Measurements from ENCODE around the gene SKIL. TPM values are rescaled to one million over a fixed set of nuclear protein-coding genes. Genes with fewer than 3 reads are reported as not detected.

The SKIL gene
- total and polyA plus RNA-seq, 12 donors: 8.7 to 52.1 (median 42.0) TPM

DNA sequence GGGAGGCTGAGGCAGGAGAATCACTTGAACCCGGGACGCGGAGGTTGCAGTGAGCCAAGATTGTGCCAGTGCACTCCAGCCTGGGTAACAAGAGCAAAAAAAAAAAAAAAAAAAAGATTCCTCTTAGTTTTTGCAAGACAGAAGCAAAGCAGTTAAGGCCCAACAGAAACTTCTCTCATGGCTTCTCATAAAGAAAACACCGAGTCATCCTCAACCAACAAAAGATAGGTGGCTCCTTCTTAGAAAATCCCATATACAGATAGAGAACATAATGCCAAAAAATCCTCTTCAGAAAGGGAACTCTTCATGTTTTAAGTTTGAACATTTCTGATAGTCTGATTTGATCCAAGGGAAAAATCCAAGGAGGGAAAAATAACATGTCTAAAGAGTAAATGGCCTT lies 12.5 kb upstream of the SKIL start:
- Histone ChIP-seq H3K4me1 (replicated peaks in 1 of 2) (peaks cover 12 to 16% of the 10 kb centered on the region in 2 donors), H3K27me3 (no peaks in the 10 kb centered on the region), H3K4me3 (no peak overlapping the region), H3K27ac (peak overlapping the region in 2 of 5 donors; percentile 56 to 60), H3K9me3 (replicated peaks in 1 of 3) (no peaks in the 10 kb centered on the region), H3K36me3 (replicated peaks in 1 of 2) (no peaks in the 10 kb centered on the region)
- no peak for DNase-seq
- WGBS, 4 donors: 61 to 84% (median 74%) methylated on average over 4 of the region's 4 CpGs
- intact Hi-C loops (cut with DNase I): no loop called here
- no peak for TF ChIP-seq POLR2A (IDR thresholded peaks at IDR 0.05)
- TF ChIP-seq, protein P1, sequence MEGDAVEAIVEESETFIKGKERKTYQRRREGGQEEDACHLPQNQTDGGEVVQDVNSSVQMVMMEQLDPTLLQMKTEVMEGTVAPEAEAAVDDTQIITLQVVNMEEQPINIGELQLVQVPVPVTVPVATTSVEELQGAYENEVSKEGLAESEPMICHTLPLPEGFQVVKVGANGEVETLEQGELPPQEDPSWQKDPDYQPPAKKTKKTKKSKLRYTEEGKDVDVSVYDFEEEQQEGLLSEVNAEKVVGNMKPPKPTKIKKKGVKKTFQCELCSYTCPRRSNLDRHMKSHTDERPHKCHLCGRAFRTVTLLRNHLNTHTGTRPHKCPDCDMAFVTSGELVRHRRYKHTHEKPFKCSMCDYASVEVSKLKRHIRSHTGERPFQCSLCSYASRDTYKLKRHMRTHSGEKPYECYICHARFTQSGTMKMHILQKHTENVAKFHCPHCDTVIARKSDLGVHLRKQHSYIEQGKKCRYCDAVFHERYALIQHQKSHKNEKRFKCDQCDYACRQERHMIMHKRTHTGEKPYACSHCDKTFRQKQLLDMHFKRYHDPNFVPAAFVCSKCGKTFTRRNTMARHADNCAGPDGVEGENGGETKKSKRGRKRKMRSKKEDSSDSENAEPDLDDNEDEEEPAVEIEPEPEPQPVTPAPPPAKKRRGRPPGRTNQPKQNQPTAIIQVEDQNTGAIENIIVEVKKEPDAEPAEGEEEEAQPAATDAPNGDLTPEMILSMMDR (IDR thresholded peaks at IDR 0.05): no peak

DNA sequence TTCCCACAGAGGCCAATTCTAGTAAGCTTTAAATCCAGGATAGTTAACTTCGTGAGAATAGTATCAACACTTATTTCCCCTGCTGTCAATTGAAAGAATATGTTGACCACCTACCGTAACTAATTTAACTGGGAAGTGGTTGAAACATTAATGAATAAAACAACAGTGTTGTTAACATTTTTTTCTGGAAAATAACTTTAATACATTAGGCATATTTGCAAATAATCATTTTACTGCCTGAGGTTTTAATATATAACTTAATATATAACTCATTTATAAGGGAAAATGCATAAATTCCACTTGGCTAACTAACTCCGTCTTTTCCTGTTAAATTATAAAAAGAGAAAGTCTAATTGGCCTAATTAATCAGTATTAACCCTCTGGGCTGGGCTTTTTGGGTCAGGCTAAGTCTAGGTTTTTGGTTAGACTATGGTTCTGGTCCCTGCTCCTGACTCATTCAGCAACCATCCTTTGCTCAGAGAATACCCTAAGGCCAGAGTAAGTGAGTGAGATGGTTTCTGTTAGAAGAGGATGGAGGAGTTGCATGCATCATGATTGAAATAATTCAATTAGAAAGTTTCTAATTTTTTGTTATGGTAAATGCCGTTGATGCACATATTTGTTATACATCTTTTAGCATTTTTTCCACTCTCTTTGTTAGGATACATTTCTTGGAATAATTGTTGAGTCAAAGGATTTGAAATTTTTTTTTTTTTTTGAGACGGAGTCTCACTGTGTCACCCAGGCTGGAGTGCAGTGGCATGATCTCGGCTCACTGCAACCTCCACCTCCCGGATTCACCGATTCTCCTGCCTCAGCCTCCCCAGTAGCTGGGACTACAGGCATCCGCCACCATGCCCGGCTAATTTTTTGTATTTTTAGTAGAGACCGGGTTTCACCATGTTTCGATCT lies 10.8 kb upstream of the SKIL start:
- Histone ChIP-seq H3K4me1 (replicated peaks in 1 of 2) (peaks cover 12% of the 10 kb centered on the region in 2 donors), H3K27me3 (no peaks in the 10 kb centered on the region), H3K4me3 (no peak overlapping the region), H3K36me3 (replicated peaks in 1 of 2) (no peaks in the 10 kb centered on the region), H3K9me3 (replicated peaks in 1 of 3) (no peaks in the 10 kb centered on the region), H3K27ac (no peak overlapping the region)
- intact Hi-C loops (cut with DNase I): no loop called here
- no peak for TF ChIP-seq POLR2A (IDR thresholded peaks at IDR 0.05)
- TF ChIP-seq, protein P1 (IDR thresholded peaks at IDR 0.05): no peak
- no peak for DNase-seq
- 92 to 96% (median 95%) methylated on average over 12 of the region's 12 CpGs for WGBS, 4 donors

DNA sequence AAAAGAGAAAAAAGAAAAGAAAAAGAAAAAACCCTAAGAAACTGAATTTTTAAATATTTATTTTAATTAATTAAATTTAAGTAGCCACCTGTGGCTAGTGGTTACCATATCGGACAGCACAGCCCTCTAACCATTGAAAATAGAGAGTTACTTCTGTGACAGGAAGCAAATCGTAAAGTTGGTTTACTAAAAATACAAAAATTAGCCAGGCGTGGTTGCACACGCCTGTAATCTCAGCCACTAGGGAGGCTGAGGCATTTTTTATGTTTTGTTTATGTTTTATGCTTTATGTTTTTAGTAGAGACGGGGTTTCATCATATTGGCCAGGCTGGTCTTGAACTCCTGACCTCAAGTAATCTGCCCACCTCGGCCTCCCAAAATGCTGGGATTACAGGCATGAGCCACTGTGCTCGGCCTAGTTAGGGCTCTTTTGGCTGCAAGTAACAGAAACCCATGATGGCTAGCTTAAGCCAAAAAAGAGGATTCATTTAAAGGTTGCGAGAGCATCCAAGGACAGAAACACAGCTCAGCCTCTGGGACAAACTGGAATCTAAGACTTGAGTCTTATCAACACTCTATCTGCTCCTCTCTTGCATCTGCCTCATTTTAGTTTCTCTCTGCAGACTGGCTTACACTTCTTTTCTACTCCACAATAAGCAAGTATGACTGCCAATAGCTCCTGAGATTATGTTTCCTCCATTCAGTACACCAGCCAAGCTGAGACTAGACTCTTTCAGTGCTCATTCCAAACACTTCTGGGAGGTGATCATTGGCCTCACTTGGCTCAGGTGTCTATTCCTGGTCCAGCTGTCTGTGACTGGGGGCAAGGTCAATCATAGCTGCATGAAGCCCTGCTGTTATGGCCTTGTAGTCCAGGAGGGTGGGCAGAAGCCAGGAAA lies 6.8 kb upstream of the SKIL start:
- Histone ChIP-seq H3K9me3 (replicated peaks in 1 of 3) (no peaks in the 10 kb centered on the region), H3K4me1 (replicated peaks in 1 of 2) (peaks cover 8 to 9% of the 10 kb centered on the region in 2 donors), H3K4me3 (no peak overlapping the region), H3K27ac (peak overlapping the region in 2 of 5 donors; percentile 13 to 21), H3K36me3 (replicated peaks in 1 of 2) (no peaks in the 10 kb centered on the region), H3K27me3 (no peaks in the 10 kb centered on the region)
- peak in 4 of 7 donors; percentile 17 to 42 (median 36) for DNase-seq
- WGBS, 4 donors: 67 to 81% (median 73%) methylated on average over 8 of the region's 8 CpGs
- no peak for TF ChIP-seq POLR2A (IDR thresholded peaks at IDR 0.05)
- TF ChIP-seq, protein P1 (IDR thresholded peaks at IDR 0.05): no peak
- intact Hi-C loops (cut with DNase I): no loop called here

DNA sequence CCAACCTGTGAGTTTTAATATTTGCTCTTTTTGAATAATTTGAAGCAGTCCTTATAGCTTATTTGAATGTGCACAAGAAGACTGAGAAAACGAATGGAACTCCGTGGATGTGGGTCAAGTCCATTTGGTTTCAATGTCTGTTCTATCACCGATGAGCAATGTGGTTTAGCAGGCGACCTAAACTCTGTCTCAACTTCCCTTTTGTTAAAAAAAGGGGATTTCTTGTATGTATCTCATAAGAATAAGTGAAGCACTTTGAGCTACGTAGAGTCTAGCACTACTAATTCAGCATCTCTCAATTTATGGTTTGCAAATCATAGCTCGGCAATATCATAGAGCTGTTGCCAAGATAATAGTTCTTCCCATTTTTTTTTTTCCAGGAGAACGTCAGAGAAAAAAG lies 4.6 kb upstream of the SKIL start:
- Histone ChIP-seq H3K27ac (no peak overlapping the region), H3K36me3 (replicated peaks in 1 of 2) (no peaks in the 10 kb centered on the region), H3K9me3 (replicated peaks in 1 of 3) (no peaks in the 10 kb centered on the region), H3K27me3 (no peaks in the 10 kb centered on the region), H3K4me3 (no peak overlapping the region), H3K4me1 (replicated peaks in 1 of 2) (peaks cover 14 to 16% of the 10 kb centered on the region in 2 donors)
- 39 to 50% (median 42%) methylated on average over 7 of the region's 7 CpGs for WGBS, 4 donors
- TF ChIP-seq, protein P1 (IDR thresholded peaks at IDR 0.05): no peak
- no peak for TF ChIP-seq POLR2A (IDR thresholded peaks at IDR 0.05)
- intact Hi-C loops (cut with DNase I): no loop called here
- no peak for DNase-seq

Data from adrenal gland (tissue), 12 donors.